Measurements from ENCODE around the gene STAG1.

- TF ChIP-seq CTCF (conservative IDR thresholded peaks at IDR 0.05; ENCODE audit: low read depth in 2 of 2) (no peak), EZH2 (IDR thresholded peaks at IDR 0.05; ENCODE audit: low read depth, unreplicated experiment) (no peak), REST (IDR thresholded peaks at IDR 0.05; ENCODE audit: unreplicated experiment) (no peak), EZH2phosphoT487 (IDR thresholded peaks at IDR 0.05; ENCODE audit: unreplicated experiment) (no peak), ETS1 (IDR thresholded peaks at IDR 0.05) (no peak), POLR2AphosphoS5 (IDR thresholded peaks at IDR 0.05; ENCODE audit: low read depth) (no peak), JUNB (IDR thresholded peaks at IDR 0.05; ENCODE audit: unreplicated experiment) (no peak), ZNF331 (CRISPR knock-in tag; IDR thresholded peaks at IDR 0.05; ENCODE audit: low read depth) (no peak), NANOG (IDR thresholded peaks at IDR 0.05; ENCODE audit: borderline replicate concordance) (no peak), STAT1 (IDR thresholded peaks at IDR 0.05; ENCODE audit: unreplicated experiment) (no peak), CREB1 (CRISPR knock-in tag; IDR thresholded peaks at IDR 0.05; ENCODE audit: low read depth) (no peak), ZNF114 (CRISPR knock-in tag; IDR thresholded peaks at IDR 0.05) (no peak)
These were observed 156.1 kb downstream of the STAG1 start for GRCh38 chr3:136595913-136596697.
